GM18861 (cell line): ENCODE data around the gene DRGX.

ENCODE experiments used
- ATAC-seq: cut with Tn5 transposase; IDR thresholded peaks from one replicate; pipeline ENCODE4 v1.9.1; 2021; ENCODE audit not compliant: unreplicated experiment

Gene DRGX

GRCh38 chr10:49349390-49349789 lies 46.5 kb downstream of the DRGX start:
- ATAC-seq: no peak

- no peak for ATAC-seq
Observed at GRCh38 chr10:49348593-49348992, 47.3 kb downstream of the DRGX start.

DNA sequence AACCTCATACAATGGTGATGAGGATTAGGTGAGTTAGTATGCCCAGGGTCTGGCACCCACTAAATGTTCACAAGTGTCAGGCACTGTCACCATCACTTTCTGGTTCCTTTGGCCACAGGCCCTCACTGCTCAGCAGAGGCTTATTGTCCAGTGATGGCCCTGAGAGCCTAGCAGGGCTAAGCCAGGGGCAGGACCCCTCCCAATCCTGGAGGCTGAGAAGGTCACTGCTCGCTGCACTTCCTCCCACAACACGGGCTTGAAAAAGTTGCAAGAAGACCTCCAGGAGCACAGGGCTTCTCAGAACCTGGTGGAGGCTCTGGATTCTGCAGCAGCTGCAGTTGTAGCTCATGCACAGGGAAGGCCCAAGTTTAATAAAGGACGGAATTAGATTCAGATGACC lies 48.1 kb downstream of the DRGX start:
- no peak for ATAC-seq

- ATAC-seq: no peak
Observed at GRCh38 chr10:49347342-49347741, 48.5 kb downstream of the DRGX start.

- ATAC-seq: no peak
Observed at GRCh38 chr10:49344840-49345239, 51.0 kb downstream of the DRGX start.

GRCh38 chr10:49338604-49339003 lies 57.3 kb downstream of the DRGX start:
- ATAC-seq: no peak

DNA sequence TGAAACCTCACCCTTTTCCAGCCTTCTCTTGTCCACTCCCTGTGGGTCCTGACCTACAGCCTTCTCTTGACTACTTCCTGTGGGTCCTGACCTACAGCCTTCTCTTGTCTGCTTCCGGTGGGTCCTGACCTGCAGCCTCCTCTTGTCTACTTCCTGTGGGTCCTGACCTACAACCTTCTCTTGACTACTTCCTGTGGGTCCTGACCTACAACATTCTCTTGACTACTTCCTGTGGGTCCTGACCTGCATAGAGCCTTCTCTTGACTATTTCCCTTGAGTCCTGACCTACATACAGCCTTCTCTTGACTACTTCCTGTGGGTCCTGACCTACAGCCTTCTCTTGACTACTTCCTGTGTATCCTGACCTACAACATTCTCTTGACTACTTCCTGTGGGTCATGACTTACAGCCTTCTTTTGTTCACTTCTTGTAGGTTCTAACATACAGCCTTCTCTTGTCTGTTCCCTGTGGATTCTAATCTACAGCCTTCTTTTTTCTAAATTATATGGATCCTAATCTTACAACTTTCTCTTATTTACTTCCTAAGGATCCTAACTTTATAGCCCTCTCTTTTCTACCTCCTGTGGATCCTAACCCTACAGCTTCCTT lies 60.4 kb downstream of the DRGX start:
- no peak for ATAC-seq

- ATAC-seq: no peak
Observed at GRCh38 chr10:49334964-49335363, 60.9 kb downstream of the DRGX start.

GRCh38 chr10:49333192-49333591 lies 62.7 kb downstream of the DRGX start:
- no peak for ATAC-seq

- ATAC-seq: no peak
Observed at GRCh38 chr10:49332768-49333167, 63.1 kb downstream of the DRGX start.

GRCh38 chr10:49332333-49332732 lies 63.6 kb downstream of the DRGX start:
- ATAC-seq: no peak

- no peak for ATAC-seq
Observed at GRCh38 chr10:49331431-49331830, 64.5 kb downstream of the DRGX start.

GRCh38 chr10:49330127-49330665 lies 65.7 kb downstream of the DRGX start:
- ATAC-seq: no peak

DNA sequence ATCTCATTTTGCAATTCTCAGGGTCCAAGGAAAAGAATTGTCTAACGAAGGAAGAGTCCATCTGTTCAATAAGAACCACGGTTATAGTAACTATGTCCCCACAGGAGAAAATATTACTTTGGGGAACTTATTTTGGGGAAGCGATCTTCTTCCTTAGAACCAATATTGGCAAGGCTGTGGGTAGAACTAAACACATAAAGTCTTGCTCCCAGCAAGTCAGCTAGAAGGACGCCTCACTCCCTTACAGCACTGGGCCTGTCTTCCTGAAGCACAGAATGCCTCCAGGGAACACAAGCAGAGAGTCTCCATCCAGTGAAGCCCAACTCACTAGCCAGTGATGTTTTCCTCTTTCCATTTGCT lies 66.8 kb downstream of the DRGX start:
- ATAC-seq: no peak

- no peak for ATAC-seq
Observed at GRCh38 chr10:49328401-49329145, 67.3 kb downstream of the DRGX start.

DNA sequence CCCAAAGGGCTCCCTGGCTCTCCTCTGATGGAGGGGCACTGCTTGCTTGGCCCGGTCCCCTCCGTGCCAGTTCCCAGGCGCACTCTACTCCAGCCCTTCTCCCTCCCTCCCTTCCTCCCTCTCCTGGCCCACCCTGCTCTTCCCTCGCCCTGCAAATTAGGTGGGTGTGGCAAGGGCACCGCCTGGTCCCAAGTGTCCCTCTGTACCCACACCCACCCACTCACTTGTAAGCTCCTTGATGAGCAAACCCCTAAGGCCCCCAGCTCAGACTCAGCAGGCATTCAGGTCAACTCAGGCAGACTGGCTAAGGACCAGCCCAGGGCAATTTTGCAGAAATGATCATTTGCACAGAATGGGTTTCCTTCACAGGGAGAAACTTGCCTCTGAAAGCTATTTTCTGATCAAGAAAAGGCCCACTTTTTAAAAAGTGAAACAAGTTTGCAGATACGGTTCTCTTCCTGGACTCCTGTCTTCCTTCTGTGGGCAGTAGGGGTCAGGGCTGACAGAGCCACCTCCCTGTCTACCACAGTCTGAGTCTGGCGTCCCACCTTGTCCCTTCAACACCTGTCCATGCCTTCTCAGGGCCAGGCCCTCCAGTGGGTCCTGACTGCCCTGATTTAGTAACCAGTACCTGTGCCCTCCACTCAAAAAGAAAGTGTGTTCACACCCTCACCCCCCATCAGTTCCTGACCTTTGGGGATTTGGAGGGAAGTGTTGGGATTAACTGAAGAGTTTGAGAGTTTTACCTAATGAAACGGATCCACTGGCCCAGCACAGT lies 68.7 kb downstream of the DRGX start:
- ATAC-seq: no peak

DNA sequence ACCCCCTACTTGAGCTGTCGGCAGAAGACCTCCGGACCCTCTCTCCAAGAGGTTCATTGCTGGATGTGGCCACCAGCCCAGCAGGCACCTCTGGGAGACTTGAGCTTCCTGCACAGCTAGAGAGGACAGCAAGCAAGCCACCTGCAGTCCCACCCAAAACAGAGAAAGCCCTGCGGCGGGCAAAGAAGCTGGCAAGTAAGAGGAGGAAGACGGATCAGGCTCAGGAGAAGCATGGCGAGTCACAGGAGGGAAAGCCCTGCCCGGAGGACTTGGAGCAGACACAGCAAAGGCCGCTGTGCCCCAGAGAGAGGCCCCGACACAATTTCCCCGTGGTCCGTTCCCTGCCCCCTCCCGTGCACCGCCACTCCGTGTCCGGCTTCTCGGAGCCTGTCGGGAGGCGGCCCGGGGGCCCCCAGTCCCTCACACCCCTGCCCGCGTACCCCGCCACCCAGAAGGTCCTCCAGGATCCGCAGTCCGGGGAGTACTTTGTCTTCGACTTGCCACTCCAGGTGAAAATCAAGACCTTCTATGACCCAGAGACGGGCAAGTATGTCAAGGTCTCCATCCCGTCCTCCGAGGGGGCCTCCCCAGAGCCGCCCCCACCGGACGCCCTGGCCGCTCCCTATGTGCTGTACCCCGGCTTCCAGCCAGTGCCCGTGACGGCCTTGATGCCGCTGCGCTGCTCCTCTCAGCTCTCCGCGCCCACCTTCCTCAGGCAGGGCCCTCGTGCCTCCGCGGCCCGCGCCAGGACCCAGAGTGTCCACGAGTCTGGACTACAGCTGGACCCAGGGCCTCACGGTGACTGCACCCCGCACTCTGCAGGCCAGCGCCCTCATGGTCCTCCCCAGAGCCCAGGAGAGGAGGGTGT lies 69.7 kb downstream of the DRGX start:
- ATAC-seq: no peak

DNA sequence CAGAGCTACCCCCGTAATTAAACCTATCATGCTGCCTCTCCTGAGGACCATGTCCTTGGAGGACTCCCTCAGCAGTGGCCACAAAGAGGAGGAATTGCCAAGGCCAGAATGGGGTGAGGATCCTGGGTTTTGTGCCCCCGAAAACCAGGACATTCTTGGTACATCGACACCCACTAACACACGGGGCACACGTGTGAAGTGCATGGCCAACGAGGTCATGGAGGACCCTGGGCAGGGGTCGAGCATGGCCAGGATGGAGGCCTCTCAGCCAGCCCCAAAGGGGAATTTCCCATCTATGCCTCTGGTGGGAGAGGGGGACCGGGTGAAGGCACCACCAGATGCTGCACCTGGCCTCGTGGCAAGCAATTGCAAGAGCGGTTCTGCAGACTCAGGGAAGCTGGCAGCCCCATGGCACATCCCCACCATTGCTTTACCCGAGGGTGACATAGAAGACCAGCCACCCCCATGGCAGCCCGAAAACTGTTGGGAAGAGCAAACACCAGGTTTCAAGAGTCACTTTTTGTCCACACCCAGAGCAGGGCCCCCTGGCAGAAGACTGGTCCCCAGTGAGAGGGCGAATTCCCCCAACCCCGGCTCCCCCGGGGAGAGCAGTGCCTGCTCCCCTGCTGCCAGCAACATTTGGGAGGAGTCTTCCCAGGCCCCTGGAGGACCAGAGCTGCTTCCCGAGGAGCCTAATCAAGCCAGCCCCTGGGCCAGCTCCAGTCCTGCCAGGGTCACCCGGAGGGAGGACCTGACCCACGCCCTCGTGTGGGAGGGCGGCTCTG lies 70.6 kb downstream of the DRGX start:
- no peak for ATAC-seq

- no peak for ATAC-seq
Observed at GRCh38 chr10:49324711-49325110, 71.2 kb downstream of the DRGX start.

- ATAC-seq: no peak
Observed at GRCh38 chr10:49323896-49324270, 72.0 kb downstream of the DRGX start.
